ENCODE measurements around the gene HOXA7. TPM values are rescaled to one million over a fixed set of nuclear protein-coding genes. Genes with fewer than 3 reads are reported as not detected.

HOXA7 gene
- total and polyA plus RNA-seq, 2 donors (not counting 1 experiment from before 2014, with no cell fraction given), result 0.37 TPM; not detected in 1

DNA sequence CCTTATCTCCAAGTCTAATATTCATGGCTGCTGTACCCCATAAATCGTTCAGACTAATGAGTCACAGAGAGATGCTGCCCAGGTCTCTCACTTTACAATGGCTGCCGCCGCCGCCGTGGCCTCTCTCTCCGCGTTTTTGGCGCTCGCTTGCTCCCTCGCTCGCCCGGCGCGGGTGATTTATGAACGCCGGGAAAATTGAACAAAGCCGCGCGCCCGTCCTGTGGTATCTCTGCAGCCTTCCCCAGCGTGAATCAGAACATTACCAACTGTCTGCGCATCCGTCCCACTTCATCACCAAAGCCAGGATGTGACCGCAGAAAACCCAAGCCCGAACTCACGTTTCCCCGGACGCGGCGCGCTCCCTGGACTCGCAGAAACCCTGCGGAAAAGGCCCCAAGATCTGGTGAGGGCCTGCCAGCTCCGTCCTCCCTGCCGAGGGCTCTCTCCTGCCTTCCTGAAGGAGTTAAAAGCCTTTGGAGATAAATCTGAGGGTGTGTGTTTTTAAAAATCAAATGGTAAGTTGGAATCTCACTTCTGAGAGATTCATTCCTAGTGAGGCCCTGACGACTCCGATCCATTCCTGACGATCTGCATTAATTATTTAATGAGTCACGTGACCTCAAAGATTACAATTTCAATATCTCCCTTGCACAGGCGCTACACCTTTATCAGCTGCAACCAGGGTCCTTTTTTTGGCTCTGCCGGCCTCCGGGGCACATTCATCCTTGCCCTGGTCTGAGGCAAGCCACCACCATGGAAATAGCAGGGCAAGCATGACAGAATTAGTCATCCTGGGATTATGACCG is 32.2 kb downstream of the HOXA7 start:
- Histone ChIP-seq H3K4me3 (ENCODE audit: control extremely low read depth in 1 of 5, extremely low read depth in 1 of 5, insufficient read depth in 1 of 5, low read depth in 2 of 5, low read length in 4 of 5) (no peak overlapping the region), H3K27me3 (replicated peaks in 1 of 4; ENCODE audit: control extremely low read depth in 1 of 4, control insufficient read depth in 3 of 4, insufficient read depth in 4 of 4, low read length in 3 of 4) (peaks cover 0 to 4% (median 2%) of the 10 kb centered on the region in 4 experiments), H3K4me1 (ENCODE audit: control insufficient read depth in 2 of 2, insufficient read depth in 2 of 2, low read length in 2 of 2) (no peaks in the 10 kb centered on the region), H3K36me3 (replicated peaks in 1 of 2; ENCODE audit: control extremely low read depth in 1 of 2, control insufficient read depth in 1 of 2, extremely low read depth in 1 of 2, insufficient read depth in 2 of 2, low read length in 1 of 2) (no peaks in the 10 kb centered on the region), H3K9ac (ENCODE audit: low read length) (no peak overlapping the region), H4K20me1 (ENCODE audit: control insufficient read depth, insufficient read depth, low read length, poor library complexity, severe bottlenecking) (no peaks in the 10 kb centered on the region), H3K4me2 (replicated peaks; ENCODE audit: low read depth, low read length, poor library complexity, severe bottlenecking) (no peak overlapping the region), H2AFZ (ENCODE audit: insufficient read depth, low read depth, low read length, poor library complexity, severe bottlenecking) (no peak overlapping the region), H3K27ac (ENCODE audit: low read length in 2 of 2) (no peak overlapping the region), H3K79me2 (ENCODE audit: control insufficient read depth, insufficient read depth, low read length) (no peaks in the 10 kb centered on the region), H3K9me3 (ENCODE audit: control extremely low read depth in 1 of 3, control insufficient read depth in 2 of 3, insufficient read depth in 1 of 3, low read length in 2 of 3) (peaks cover 0 to 6% (median 0%) of the 10 kb centered on the region in 3 donors)
- CTCF ChIA-PET, result interaction anchor here (1.1 kb wide), 1 partner anchor 8 kb away, joined by 4 read pairs; no protein-coding TSS in a partner anchor
- DNase-seq, result no peak
- 95% methylated on average over 41 of the region's 43 CpGs for WGBS (ENCODE audit: insufficient coverage)
- no peak for ATAC-seq (ENCODE audit: low read depth)
- TF ChIP-seq, protein P1, sequence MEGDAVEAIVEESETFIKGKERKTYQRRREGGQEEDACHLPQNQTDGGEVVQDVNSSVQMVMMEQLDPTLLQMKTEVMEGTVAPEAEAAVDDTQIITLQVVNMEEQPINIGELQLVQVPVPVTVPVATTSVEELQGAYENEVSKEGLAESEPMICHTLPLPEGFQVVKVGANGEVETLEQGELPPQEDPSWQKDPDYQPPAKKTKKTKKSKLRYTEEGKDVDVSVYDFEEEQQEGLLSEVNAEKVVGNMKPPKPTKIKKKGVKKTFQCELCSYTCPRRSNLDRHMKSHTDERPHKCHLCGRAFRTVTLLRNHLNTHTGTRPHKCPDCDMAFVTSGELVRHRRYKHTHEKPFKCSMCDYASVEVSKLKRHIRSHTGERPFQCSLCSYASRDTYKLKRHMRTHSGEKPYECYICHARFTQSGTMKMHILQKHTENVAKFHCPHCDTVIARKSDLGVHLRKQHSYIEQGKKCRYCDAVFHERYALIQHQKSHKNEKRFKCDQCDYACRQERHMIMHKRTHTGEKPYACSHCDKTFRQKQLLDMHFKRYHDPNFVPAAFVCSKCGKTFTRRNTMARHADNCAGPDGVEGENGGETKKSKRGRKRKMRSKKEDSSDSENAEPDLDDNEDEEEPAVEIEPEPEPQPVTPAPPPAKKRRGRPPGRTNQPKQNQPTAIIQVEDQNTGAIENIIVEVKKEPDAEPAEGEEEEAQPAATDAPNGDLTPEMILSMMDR (IDR thresholded peaks at IDR 0.05), result no peak
- no peak for TF ChIP-seq EZH2 (IDR thresholded peaks at IDR 0.05; ENCODE audit: borderline replicate concordance, insufficient read depth, low read depth, low read length, poor library complexity, severe bottlenecking)
- intact Hi-C loops (cut with micrococcal nuclease), result no loop called here
- no peaks in the 10 kb centered on the region for H3K4me1 Mint-ChIP-seq
- H3K27ac Mint-ChIP-seq, result no peak overlapping the region
- peaks cover 2% of the 10 kb centered on the region for H3K9me3 Mint-ChIP-seq (ENCODE audit: insufficient read depth)
- no peak overlapping the region for H3K4me3 Mint-ChIP-seq
- peaks cover 40% of the 10 kb centered on the region for H3K27me3 Mint-ChIP-seq
- POLR2A ChIA-PET, result no interaction called here

DNA sequence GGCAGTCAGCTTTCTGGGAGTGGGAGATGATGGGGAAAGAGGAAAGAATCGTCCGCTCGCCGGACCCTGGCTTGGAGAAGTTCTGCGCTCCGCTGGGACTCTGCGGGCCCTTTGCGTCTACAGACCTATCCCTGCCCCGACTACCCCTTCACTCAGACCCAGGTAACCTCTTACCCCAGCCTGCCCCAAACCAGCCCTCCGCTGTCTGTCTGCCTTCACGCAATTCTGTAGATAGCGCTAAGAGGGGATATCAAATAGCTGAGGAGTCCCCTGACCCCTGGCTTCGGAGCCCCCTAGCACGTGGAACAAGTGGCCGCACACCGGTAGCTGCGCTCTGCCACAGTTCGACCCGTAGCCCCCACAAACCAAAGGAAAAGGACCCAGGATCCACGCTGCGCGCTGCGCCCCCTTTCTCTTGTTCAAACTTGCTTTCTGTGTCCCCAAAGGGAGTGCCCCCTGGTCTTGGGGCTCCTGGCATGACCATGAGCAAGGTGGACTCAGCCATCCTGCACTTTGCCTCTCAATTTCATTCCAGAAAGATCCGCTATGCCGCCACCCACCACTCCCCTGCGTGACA is 32.9 kb downstream of the HOXA7 start:
- Histone ChIP-seq H3K9me3 (ENCODE audit: control extremely low read depth in 1 of 3, control insufficient read depth in 2 of 3, insufficient read depth in 1 of 3, low read length in 2 of 3) (peaks cover 0 to 3% (median 0%) of the 10 kb centered on the region in 3 donors), H3K79me2 (ENCODE audit: control insufficient read depth, insufficient read depth, low read length) (no peaks in the 10 kb centered on the region), H4K20me1 (ENCODE audit: control insufficient read depth, insufficient read depth, low read length, poor library complexity, severe bottlenecking) (no peaks in the 10 kb centered on the region), H3K36me3 (replicated peaks in 1 of 2; ENCODE audit: control extremely low read depth in 1 of 2, control insufficient read depth in 1 of 2, extremely low read depth in 1 of 2, insufficient read depth in 2 of 2, low read length in 1 of 2) (no peaks in the 10 kb centered on the region), H3K4me3 (ENCODE audit: control extremely low read depth in 1 of 5, extremely low read depth in 1 of 5, insufficient read depth in 1 of 5, low read depth in 2 of 5, low read length in 4 of 5) (no peak overlapping the region), H3K4me2 (replicated peaks; ENCODE audit: low read depth, low read length, poor library complexity, severe bottlenecking) (no peak overlapping the region), H3K9ac (ENCODE audit: low read length) (no peak overlapping the region), H2AFZ (ENCODE audit: insufficient read depth, low read depth, low read length, poor library complexity, severe bottlenecking) (no peak overlapping the region), H3K4me1 (ENCODE audit: control insufficient read depth in 2 of 2, insufficient read depth in 2 of 2, low read length in 2 of 2) (no peaks in the 10 kb centered on the region), H3K27me3 (replicated peaks in 1 of 4; ENCODE audit: control extremely low read depth in 1 of 4, control insufficient read depth in 3 of 4, insufficient read depth in 4 of 4, low read length in 3 of 4) (peaks cover 0 to 4% (median 2%) of the 10 kb centered on the region in 4 experiments), H3K27ac (ENCODE audit: low read length in 2 of 2) (no peak overlapping the region)
- Mint-ChIP-seq H3K27me3 (peaks cover 35% of the 10 kb centered on the region), H3K4me3 (no peak overlapping the region), H3K9me3 (ENCODE audit: insufficient read depth) (no peaks in the 10 kb centered on the region), H3K27ac (no peak overlapping the region), H3K4me1 (no peaks in the 10 kb centered on the region)
- TF ChIP-seq, protein P1 (IDR thresholded peaks at IDR 0.05), result no peak
- TF ChIP-seq EZH2 (IDR thresholded peaks at IDR 0.05; ENCODE audit: borderline replicate concordance, insufficient read depth, low read depth, low read length, poor library complexity, severe bottlenecking), result no peak
- POLR2A ChIA-PET, result no interaction called here
- ATAC-seq (ENCODE audit: low read depth) (no peak), DNase-seq (no peak)
- intact Hi-C loops (cut with micrococcal nuclease), result no loop called here
- CTCF ChIA-PET, result no interaction called here
- WGBS (ENCODE audit: insufficient coverage), result 98% methylated on average over 18 of the region's 26 CpGs

Data from B cell (primary cell).